Measurements from ENCODE around the gene C3orf20. TPM values are rescaled to one million over a fixed set of nuclear protein-coding genes. Genes with fewer than 3 reads are reported as not detected.

Gene C3orf20
- total and polyA plus RNA-seq, 2 of the 4 experiments (the other 2 are of a cell fraction) = not detected

GRCh38 chr3:14788644-14789043, 113.7 kb downstream of the C3orf20 start:
- H2AFZ ChIP-seq (replicated peaks; ENCODE audit: low read length, poor library complexity) = no peak overlapping the region
- peaks cover 19% of the 10 kb centered on the region; the same call in 1 of the 2 replicates for H3K27me3 ChIP-seq (ENCODE audit: control insufficient read depth, insufficient read depth, low read length)
- H3K9me1 ChIP-seq (ENCODE audit: insufficient read depth, low read length) = no peaks in the 10 kb centered on the region
- TF ChIP-seq MXI1 (IDR thresholded peaks at IDR 0.05; ENCODE audit: borderline replicate concordance, low read depth, low read length) (no peak), CHD1 (IDR thresholded peaks at IDR 0.05; ENCODE audit: low read depth, low read length) (no peak), RCOR1 (IDR thresholded peaks at IDR 0.05; ENCODE audit: insufficient replicate concordance, low read length) (no peak), NFE2L2 (IDR thresholded peaks at IDR 0.05; ENCODE audit: low read depth, low read length) (no peak), RAD21 (IDR thresholded peaks at IDR 0.05; ENCODE audit: low read length) (no peak), USF2 (IDR thresholded peaks at IDR 0.05; ENCODE audit: low read depth, low read length) (peak; percentile 64; the same call in 1 of the 2 replicates)
- DNase-seq = no peak
- H2BK20ac ChIP-seq (ENCODE audit: low read depth, low read length) = no peak overlapping the region
- no peaks in the 10 kb centered on the region for H3K4me1 ChIP-seq (ENCODE audit: control insufficient read depth, insufficient read depth, low read length)
- no peak overlapping the region for H2AK9ac ChIP-seq (replicated peaks; ENCODE audit: low read depth, low read length, poor library complexity)
- no peak overlapping the region for H3K23ac ChIP-seq (ENCODE audit: low read depth, low read length)
- H3K4me2 ChIP-seq (ENCODE audit: low read depth, low read length) = no peak overlapping the region
- in situ Hi-C loops (cut with MboI; ENCODE audit: low sequenced_read_pairs) (no loop called here), intact Hi-C loops (cut with micrococcal nuclease) (no loop called here), dilution Hi-C loops (cut with HindIII; ENCODE audit: low sequenced_read_pairs, unreplicated experiment) (no loop called here)
- H3K9me3 ChIP-seq (ENCODE audit: control insufficient read depth, insufficient read depth, low read length) = no peaks in the 10 kb centered on the region
- no peak overlapping the region for H3K14ac ChIP-seq (replicated peaks; ENCODE audit: low read depth, low read length)
- no peak overlapping the region for H3K9ac ChIP-seq (ENCODE audit: low read depth, low read length)
- ATAC-seq (ENCODE audit: low read depth) = no peak
- H4K5ac ChIP-seq (ENCODE audit: low read depth, low read length) = no peak overlapping the region
- H3K27ac ChIP-seq (ENCODE audit: insufficient read depth, low read length) = no peak overlapping the region
- ChIA-PET POLR2A (ENCODE audit: unreplicated experiment) (no interaction called here), CTCF (no interaction called here)
- H4K91ac ChIP-seq (ENCODE audit: insufficient read depth, low read depth, low read length) = no peak overlapping the region
- H3K79me1 ChIP-seq (ENCODE audit: low read depth in 1 of 2, low read length in 2 of 2) = no peaks in the 10 kb centered on the region
- H3K36me3 ChIP-seq (ENCODE audit: control insufficient read depth, insufficient read depth, low read length) = no peaks in the 10 kb centered on the region
- H2BK120ac ChIP-seq (ENCODE audit: low read depth, low read length) = no peak overlapping the region
- H2BK5ac ChIP-seq (ENCODE audit: low read depth, low read length, poor library complexity, severe bottlenecking) = no peak overlapping the region
- H3K18ac ChIP-seq (ENCODE audit: low read depth, low read length) = no peak overlapping the region
- H3K4me3 ChIP-seq (ENCODE audit: insufficient read depth, low read depth, low read length) = no peak overlapping the region
- 72% methylated on average over 4 of the region's 7 CpGs; no CpG with 5 or more reads in 1 of the 2 experiments for WGBS, 2 experiments (ENCODE audit: extremely low coverage in 2 of 2, insufficient read length in 1 of 2)
- BruUV-seq (replicated peaks) = no TSS peak
- no peaks in the 10 kb centered on the region for H4K20me1 ChIP-seq (ENCODE audit: insufficient read depth, low read length)
- no peak overlapping the region for H4K8ac ChIP-seq (ENCODE audit: low read depth in 2 of 2, low read length in 2 of 2)
- H2AK5ac ChIP-seq (ENCODE audit: low read depth, low read length) = no peak overlapping the region
- no peak overlapping the region for H3K4ac ChIP-seq (ENCODE audit: low read depth, low read length)
- H2BK15ac ChIP-seq (ENCODE audit: low read depth, low read length) = no peak overlapping the region
- H3K56ac ChIP-seq (ENCODE audit: extremely low read depth, insufficient read depth, low read length) = no peak overlapping the region
